DMS114 treated with DMSO at 0.1 percent for 48 hours (cell line): ENCODE data around the gene TUBA1B.
"Not testable (repeated sequence)": the region's sequence is repeated elsewhere in the genome, so short reads cannot be mapped to it uniquely, and the experiment has no call there.

Source experiments
- DNase-seq: peaks from one replicate; lab custom pipeline; 2025; ENCODE audit not compliant: unreplicated experiment; lab: John Stamatoyannopoulos, UW

The TUBA1B gene

DNA sequence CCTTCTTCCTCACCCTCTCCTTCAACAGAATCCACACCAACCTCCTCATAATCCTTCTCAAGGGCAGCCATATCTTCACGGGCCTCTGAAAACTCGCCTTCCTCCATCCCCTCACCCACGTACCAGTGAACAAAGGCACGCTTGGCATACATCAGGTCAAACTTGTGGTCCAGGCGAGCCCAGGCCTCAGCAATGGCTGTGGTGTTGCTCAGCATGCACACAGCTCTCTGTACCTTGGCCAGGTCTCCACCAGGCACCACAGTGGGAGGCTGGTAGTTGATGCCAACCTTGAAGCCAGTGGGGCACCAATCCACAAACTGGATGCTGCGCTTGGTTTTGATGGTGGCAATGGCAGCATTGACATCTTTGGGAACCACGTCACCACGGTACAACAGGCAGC, 3.2 kb downstream of the TUBA1B start:
- not testable (repeated sequence) for DNase-seq

DNA sequence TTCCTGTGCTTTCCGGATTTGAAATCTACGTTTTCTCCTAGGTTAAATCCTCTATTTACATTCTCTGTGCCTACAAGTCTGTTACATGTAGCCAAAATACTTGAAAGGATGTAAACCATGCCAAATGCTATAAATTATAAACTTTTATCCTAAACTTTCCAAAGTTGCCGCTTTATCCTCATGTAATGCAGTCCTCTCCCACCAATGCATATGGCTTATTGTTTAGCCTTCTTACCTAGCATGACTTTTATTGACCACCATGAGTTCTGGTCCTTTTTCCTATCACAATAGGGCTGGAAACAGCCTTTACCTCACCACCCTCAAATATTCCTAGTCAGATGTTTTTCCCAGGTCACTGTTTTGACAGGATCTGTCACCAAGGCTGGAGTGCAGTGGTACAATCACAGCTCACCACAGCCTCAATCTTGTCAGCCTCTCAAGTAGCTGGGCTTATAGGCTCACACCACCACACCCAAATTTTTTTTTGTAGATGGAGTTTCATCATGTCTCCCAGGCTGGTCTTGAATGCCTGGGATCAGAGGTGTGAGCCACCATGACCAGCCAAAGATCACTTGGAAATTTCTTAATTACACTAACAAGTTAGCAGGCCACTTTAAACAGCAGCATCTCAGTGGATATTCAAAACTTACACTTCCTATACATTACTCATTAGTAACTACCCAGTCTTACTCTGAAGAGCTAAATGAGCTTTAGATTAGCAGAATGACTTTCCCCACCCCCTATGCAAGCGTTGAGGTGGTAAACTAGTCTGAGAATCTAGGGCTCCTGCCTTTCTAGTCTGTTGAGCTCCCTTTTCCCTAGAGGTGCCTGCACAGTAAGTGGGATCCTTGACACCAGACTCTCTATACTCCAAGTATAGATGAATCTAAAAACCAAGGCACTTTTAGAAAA, 4.1 kb downstream of the TUBA1B start:
- peak; percentile 50 for DNase-seq

DNA sequence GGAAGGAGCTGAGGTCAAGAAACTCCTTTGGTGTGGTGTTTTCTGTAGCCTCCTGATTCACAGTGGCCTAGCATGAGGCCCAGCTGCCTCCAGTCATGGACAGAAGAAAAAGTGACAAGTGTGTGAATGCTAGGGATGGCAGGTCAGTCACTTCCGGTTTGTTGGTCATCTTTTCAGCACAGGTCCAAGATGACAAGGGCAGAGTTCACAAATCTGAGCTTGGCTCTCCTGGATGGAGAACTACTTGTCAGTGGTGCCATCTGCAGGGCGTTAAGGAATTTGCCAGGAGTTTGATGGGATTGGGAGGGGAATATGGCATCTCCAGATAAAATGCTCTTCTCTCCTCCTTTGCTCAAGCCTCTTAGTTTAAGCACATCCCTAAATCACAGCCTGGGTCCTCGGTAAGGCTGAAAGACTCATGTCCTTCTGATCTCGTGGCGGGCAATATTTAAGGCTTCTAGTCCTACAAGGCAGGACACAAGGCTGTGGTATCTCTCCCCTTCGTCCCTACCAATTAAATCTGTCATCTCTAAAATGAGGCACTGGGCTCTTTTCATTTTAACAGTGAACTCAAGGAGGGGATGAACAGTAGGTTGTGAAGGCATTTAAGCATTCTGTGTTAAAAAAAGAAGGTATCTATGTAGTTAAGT, 10.0 kb downstream of the TUBA1B start:
- DNase-seq, result peak; percentile 71

DNA sequence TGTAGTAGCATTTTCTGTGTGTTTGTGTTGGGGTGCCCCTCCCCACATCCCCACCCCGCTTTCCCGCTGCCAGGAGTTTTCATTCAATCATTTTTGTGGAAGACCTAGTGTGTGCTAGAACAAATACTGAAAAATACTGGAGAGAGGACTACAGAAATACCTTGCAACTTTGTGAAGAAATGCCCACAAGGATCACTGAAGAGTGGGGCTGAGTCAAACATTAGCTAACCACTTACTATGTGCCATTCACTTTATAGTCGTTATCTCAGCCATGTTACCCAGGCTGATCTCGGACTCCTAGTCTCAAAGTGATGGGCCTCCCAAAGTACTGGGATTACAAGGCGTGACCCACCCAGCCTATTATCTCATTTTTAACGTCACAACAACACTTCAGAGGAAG, 20.0 kb downstream of the TUBA1B start:
- no peak for DNase-seq

DNA sequence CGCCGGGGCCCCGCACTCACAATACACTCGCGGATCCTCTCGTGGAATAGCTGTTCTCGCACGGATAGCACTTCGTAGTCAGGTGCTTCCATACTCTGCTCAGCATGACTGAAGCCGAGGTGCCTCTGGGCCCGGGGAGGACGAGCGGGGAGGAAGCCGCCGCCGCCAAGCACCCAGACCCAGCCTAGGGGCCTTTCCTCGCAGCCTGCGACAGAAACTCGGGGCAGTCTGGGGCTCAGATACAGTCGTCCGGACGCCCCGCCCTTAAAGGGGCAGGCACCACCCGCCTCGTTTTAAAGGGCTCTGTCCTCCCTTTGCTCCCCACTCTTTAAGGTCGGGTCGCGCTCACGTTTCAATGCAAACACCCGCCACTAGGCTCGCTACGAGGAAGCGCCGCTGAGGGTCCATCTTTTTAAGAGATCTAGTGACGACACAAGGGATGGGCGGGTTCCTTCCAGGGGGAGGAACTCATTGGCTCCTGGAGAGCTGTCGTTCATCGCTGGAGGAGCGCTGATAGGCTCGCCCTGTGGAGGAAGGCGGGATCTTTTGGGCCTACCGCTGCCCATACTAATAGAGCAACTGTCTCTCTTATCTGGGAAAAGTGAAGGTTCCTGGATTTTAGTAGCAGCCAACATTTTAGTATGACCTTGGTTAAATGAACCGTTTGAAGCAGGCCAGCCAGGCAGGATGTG, 20.6 kb downstream of the TUBA1B start, which contains the start of gene LMBR1L:
LMBR1L (minus strand) TSS at position 384 of the 692 bp plus-strand sequence; CDS start at position 92, 292 bp downstream.
- DNase-seq, result peak; percentile 98

DNA sequence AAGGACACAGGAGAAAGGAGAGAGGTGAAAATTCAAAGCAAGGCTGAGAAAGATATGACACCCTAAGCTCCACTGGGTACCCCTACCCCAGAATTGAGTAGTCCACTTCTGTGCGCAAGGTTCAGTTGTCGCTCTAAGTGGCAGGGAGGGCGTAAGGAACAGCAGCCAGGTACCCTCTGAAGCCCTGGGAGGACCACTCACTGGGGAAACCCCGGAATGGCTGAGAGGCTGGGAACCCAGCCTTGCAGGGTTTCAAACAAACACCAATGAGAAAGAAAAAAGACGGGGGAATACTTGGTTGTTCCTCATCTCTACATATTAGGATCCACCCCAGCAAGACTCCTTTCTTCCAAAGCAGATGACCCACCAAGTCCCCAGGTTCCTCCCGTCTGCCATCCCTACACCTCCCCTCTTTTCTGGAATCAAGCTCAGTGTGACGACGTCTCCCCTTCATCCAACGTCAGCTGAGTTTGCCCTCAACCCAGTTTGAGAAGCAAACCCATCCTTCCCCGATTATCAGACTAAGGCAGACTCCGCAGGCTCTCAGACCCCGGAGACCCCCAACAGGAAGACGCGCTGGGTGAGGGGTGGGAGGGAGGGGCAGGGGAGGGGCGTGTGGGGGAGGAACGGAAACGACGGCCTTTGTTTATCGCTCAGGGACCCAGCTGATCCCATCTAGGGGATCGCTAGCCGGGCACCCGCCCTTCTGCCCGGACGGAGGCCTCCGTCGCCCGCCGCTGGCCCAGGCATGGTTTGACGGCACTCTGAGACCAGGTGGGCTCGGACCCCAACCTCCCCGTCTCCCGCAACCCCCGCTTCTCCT, 21.3 kb downstream of the TUBA1B start:
- no peak for DNase-seq

DNA sequence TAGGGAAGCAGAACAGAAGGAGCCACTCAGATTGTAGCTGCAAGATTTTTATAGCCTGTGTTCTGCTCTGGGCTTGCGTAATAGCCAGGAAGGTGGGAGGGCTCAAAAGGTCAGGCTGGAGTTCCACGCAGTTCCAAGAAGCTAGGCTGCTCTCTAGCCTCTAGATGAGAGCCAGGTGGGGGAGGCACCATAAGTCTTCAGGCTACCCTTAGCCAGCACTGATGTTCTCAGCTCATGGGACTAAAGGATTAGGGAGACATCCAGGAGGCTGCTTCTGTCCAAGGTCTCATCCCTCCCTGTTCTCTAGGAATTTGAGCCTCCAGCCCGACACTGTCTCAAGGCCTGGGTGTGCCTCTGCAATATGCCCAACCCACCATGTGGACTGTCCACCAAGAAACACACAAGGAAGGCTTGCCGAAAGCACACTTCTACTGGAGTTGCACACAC, 22.2 kb downstream of the TUBA1B start:
- DNase-seq, result no peak

DNA sequence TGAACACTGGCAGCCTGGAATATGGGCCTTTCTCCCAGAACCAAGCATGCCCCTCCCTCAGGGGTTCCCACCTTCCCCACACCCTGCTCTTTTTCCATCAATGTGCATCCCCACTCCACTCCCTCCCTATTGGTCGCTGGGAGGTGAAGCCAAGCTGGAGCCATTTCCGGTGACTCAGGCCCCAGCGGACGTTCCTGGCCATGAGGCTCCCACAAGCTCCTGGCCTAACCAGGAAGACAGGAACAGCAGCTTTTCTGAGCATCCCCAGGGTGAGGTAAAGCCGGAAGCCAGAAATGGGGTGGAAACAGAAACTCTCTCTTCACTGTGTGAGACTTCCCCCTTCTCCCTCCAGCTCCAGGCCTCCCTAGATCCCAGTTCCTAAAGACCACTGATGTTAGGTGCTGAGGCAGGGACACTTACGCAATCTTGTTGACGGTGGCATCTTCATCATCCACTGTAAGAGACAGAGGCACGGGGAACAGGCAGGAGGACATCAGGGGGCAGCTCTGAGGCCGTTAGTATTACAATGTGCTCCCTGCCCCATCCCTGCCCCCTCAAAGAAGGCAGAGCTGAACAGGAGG, 25.6 kb downstream of the TUBA1B start:
- no peak for DNase-seq

DNA sequence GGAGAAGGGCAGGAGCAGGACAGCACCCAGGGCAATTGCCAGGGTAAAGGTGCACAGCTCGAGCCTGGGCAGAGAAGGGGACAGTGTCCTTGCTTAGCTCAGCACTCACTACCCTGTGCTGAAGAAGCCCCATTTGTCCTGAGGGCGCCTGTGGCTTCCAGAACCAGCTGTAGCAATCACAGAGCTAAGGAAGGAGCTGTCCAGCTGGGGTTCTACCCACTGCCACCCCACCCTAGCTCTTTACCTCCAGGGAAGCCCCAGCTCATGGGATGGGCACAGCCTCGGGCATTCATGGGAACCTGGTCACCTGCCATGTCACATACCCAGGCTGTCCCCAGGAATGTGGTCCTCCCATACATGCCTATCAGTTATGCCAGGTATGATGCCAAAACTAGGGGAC, 26.4 kb downstream of the TUBA1B start:
- DNase-seq, result no peak

DNA sequence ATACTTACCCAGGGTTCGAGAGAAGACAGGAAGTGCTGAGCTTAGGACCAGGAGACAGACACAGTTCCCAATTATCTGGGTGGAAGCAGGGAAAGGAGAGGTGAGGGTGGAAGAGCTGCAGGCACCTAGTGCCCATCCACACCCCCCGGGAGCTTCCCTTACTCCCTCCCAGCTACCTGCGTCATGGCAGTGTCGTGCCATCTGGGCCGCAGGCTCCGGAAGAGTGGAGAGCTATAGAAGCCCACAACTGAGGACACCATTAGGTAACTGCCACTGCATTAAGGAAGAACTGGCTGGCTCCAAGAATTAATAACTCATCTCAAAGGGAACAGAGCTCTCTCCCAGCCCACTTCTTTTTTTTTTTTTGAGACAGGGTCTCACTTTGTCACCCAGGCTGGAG, 30.8 kb downstream of the TUBA1B start:
- DNase-seq, result no peak

DNA sequence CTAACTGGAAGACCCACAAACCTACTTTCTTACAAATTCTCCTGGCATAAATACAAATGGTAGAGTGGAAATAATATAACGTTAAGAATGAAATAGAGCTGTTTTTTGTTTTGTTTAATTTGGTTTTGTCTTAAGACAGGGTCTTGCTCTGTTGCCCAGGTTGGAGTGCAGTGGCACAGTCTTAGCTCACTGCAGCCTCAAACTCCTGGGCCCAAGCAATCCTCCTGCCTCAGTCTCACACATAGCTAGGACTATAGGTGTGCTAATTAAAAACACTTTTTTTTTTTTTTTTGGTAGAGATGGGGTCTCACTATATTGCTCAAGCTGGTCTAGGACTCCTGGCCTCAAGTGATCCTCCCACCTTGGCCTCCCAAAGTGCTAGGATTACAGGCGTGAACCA, 32.5 kb downstream of the TUBA1B start:
- no peak for DNase-seq

DNA sequence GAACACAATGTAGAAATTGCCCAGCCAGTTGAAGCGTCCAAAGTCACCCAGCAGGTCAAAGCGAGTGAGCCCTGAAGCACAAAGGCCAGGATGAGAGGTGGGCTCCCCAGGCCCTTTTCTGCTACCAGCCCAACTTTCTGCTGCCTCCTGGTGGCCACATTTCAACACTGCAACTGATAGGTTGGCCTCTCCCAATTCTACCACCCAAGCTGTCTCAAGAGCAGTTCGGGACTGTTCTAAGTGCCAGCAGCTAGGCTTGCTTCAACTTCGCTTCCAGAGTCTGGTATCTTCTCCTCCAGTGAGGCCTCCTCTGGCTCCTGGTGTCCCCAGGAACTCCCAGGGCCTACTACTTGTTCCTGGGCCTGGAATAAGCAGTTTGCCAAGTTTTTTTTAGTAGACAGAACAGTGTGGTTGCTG, 33.2 kb downstream of the TUBA1B start:
- DNase-seq, result peak; percentile 53

DNA sequence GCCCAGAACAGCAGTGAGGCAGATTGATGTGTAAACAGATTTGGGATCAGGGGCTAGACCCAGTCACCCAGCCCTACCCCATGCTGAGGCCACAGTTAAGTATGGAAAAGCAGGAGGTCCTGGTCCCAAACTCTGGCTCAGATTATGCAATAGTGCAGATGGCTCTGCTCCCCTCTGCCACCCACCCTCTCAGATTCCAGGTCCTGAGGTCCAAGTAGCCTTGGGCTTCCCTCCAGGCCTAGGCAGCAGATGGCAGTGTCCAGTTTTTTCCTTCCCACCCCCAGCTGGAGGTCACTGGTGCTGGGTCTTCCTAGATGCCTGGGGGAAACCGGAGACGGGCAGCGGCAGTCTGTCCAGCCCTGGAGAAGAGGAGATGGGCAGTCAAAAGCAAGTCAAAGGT, 33.8 kb downstream of the TUBA1B start:
- DNase-seq, result no peak

DNA sequence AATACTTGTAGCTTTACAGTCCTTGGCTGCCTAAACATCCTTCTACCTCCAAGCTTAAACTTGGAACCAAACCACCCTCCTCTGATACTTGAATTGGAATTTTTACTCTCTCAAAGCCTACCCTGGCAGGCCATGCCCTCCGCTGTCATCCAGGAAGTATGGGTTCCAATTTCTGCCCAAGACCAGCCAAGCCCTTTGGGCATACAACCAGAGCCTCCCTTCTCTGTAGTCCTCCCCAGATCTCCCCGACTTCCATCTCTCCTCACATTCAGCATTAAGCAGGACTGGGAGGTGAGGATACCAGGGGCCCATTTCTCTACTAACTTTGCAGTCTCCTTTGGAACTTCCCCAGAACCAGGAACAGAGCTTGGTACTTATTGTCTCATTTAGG, 36.2 kb downstream of the TUBA1B start:
- no peak for DNase-seq

DNA sequence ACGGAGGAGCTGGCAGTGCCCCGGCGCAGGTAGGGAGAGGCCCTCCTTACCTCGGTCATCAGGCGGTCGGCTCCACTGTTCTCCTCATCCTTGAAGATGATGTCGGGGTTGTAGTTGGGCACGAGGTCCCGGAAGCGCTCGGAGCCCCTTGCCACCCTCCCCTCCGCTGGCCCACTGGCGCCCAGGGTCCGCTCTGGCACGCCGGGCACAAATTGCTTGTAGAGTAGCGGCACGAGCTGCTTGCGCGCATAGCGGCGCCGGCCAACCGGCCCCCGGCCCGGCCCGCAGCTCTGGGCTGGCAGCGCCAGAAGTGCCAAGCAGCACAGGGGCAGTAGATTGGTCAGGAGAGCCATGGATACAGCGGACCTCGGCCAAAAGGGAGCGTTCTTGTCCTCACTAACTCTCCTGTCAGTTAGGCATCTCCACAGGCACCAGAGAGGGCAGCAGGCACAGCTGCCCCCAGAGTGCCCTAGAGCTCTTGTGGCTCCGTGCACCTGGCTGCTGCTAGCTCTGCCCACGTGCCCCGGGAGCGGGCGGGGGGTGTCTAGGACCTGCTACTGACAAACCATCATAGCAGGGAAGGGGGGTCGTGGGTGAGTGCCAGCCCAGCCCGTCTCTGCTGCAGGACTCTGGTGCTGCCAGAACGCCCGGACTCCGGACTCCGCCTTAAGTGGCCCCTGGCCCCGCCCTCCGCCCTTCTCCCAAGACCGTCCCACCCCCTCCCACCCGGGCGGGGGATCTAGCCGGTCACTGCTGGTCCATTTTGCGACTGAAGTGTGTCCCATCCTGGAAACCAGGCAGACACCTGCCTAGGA, 36.8 kb downstream of the TUBA1B start, which contains the start of gene DHH:
DHH (minus strand) TSS at position 642 of the 815 bp plus-strand sequence; CDS start at position 353, 289 bp downstream.
- no peak for DNase-seq

DNA sequence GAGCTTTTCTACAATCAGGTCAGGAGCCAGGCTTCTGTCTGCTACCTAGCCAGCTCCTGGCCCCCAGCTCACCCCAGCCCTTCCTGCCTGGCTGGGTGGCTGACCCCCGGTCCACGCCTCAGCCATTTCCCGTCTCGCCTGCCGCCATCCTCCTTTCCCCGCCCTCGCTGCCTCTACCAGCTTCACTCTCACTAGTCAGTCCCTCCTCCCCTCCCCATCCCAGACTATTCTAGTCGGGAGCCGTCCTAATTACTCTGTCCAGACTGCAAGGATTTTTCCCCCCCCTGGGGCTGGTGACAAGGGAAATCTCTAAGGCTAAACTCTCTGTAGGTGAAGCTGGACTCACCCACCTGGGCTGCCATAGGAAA, 37.4 kb downstream of the TUBA1B start:
- no peak for DNase-seq

DNA sequence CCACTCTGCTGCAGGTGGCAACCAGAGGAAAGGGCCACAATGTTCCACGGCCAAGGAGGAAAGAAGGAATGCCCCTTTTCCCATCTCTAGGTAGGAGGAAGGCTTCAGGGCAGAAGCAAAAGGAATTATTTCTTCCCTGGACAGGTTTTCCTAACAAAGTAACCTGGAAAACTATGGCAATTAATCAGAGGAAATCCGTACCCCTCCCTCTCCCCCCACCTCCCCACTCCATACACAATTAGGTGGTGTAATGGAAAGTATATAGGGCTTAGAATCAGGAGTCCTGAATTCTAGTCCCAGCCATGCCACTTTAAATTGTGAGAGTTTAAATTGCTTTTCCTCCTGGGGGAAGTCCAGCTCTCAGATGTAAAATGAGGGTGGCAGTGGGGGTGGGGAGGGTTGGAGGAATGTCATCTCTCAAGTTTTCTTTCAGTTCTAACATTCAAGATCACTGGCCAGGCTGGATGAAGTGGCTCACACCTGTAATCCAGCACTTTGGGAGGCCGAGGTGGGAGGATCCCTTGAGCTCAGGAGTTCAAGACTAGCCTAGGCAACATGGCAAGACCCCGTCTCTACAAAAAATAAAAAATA, 38.3 kb downstream of the TUBA1B start:
- no peak for DNase-seq

DNA sequence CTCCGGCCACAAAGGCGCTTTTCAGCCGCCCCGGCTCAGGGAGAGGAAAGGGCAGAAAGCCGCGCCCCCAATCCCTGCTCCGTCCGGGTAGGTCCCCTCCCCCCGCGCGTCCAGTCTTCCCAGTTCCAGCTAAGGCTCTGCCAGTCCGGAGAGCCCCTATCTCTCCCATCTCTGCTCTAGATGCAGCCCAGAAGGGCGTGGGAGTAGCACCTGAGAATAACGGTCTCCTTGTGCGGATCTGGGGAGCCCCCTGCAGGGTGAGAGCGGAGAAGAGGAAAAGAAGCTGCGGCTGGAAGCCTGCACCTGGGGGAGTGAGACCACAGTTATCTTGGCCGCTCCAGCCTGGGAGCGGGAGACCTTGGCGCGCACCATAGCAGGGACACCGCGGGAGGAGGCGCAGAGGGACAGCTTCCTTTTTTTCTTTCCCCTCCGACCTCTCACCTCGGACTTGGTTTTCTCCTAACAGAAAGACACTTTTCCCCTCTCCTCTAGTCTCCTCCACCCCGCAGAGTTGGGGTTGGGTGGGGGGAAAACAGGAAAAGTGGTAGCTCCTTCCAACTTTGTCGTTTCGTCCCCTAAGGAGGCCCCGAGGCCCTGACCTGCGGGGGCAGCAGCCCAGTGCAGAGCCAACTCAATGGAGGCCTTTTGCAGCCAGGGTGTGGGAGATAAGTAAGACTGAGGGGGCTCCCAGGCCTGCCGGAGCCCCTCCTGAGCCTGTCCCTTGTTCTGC, 38.9 kb downstream of the TUBA1B start:
- DNase-seq, result no peak

DNA sequence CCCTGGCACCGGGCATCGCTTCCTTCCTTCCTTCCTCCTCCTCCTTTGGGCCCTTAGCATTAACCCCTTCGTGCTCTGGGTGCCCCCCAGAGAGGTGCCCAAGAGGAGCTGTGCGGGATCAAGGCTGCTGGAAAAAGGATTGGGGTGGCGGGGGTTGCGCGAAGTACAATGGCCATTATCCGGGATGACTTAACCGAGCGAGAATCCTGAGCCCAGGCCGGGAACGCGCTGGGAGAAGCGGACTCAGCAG, 39.4 kb downstream of the TUBA1B start:
- DNase-seq, result no peak
